ENCODE data around the gene SLC36A3. TPM values are rescaled to one million over a fixed set of nuclear protein-coding genes. Genes with fewer than 3 reads are reported as not detected.

The SLC36A3 gene
- total RNA-seq, 6 donors from 2014 or later = not detected

GRCh38 chr5:151332857-151333256, 29.3 kb upstream of the SLC36A3 start:
- TF ChIP-seq POLR2AphosphoS5 (IDR thresholded peaks at IDR 0.05) (no peak), CTCF (IDR thresholded peaks at IDR 0.05) (no peak), EP300 (IDR thresholded peaks at IDR 0.05) (no peak), POLR2A (IDR thresholded peaks at IDR 0.05) (no peak)
- Histone ChIP-seq H3K36me3 (no peaks in the 10 kb centered on the region), H3K4me3 (no peak overlapping the region)

GRCh38 chr5:151328734-151329133, 25.2 kb upstream of the SLC36A3 start:
- Histone ChIP-seq H3K27ac (no peak overlapping the region), H3K27me3 (no peaks in the 10 kb centered on the region), H3K36me3 (no peaks in the 10 kb centered on the region), H3K9me3 (no peaks in the 10 kb centered on the region), H3K4me3 (no peak overlapping the region), H3K4me1 (no peaks in the 10 kb centered on the region)
- ATAC-seq (ENCODE audit: low FRiP score in 2 of 2) (no peak), DNase-seq (no peak)
- 57 to 75% methylated on average over 4 of the region's 4 CpGs for WGBS, 2 donors
- TF ChIP-seq CTCF (IDR thresholded peaks at IDR 0.05) = no peak
- no peak for TF ChIP-seq EP300 (IDR thresholded peaks at IDR 0.05)
- no peak for TF ChIP-seq POLR2A (IDR thresholded peaks at IDR 0.05)
- no peak for TF ChIP-seq POLR2AphosphoS5 (IDR thresholded peaks at IDR 0.05)

More at GRCh38 chr5:151332857-151333256, 29.3 kb upstream of the SLC36A3 start:
- no peaks in the 10 kb centered on the region for H3K4me1 ChIP-seq
- 88 to 89% methylated on average over 2 of the region's 2 CpGs for WGBS, 2 donors
- DNase-seq (no peak), ATAC-seq (ENCODE audit: low FRiP score in 2 of 2) (no peak)
- no peaks in the 10 kb centered on the region for H3K9me3 ChIP-seq
- no peak overlapping the region for H3K27ac ChIP-seq
- H3K27me3 ChIP-seq = no peaks in the 10 kb centered on the region

GRCh38 chr5:151327585-151327984, 24.0 kb upstream of the SLC36A3 start:
- no peak for TF ChIP-seq POLR2AphosphoS5 (IDR thresholded peaks at IDR 0.05)
- TF ChIP-seq POLR2A (IDR thresholded peaks at IDR 0.05) = no peak
- no peak for TF ChIP-seq CTCF (IDR thresholded peaks at IDR 0.05)
- TF ChIP-seq EP300 (IDR thresholded peaks at IDR 0.05) = no peak
- Histone ChIP-seq H3K27me3 (no peaks in the 10 kb centered on the region), H3K4me3 (no peak overlapping the region), H3K4me1 (no peaks in the 10 kb centered on the region), H3K36me3 (no peaks in the 10 kb centered on the region), H3K27ac (no peak overlapping the region), H3K9me3 (no peaks in the 10 kb centered on the region)
- 52 to 58% methylated on average over 2 of the region's 2 CpGs for WGBS, 2 donors
- DNase-seq = no peak
- ATAC-seq (ENCODE audit: low FRiP score in 2 of 2) = no peak

GRCh38 chr5:151326266-151326665, 22.7 kb upstream of the SLC36A3 start:
- TF ChIP-seq POLR2AphosphoS5 (IDR thresholded peaks at IDR 0.05) (no peak), CTCF (IDR thresholded peaks at IDR 0.05) (no peak), EP300 (IDR thresholded peaks at IDR 0.05) (no peak), POLR2A (IDR thresholded peaks at IDR 0.05) (no peak)
- Histone ChIP-seq H3K4me3 (no peak overlapping the region), H3K36me3 (no peaks in the 10 kb centered on the region), H3K27ac (no peak overlapping the region), H3K4me1 (no peaks in the 10 kb centered on the region), H3K27me3 (no peaks in the 10 kb centered on the region), H3K9me3 (no peaks in the 10 kb centered on the region)
- 89 to 92% methylated on average over 3 of the region's 3 CpGs for WGBS, 2 donors
- DNase-seq (no peak), ATAC-seq (ENCODE audit: low FRiP score in 2 of 2) (no peak)

GRCh38 chr5:151320481-151320880, 16.9 kb upstream of the SLC36A3 start:
- Histone ChIP-seq H3K4me1 (no peaks in the 10 kb centered on the region), H3K9me3 (no peaks in the 10 kb centered on the region), H3K4me3 (no peak overlapping the region), H3K27me3 (no peaks in the 10 kb centered on the region), H3K27ac (no peak overlapping the region), H3K36me3 (no peaks in the 10 kb centered on the region)
- WGBS, 2 donors = 90 to 100% methylated on average over 1 to 4 of the region's 4 CpGs
- TF ChIP-seq EP300 (IDR thresholded peaks at IDR 0.05) (no peak), POLR2AphosphoS5 (IDR thresholded peaks at IDR 0.05) (no peak), CTCF (IDR thresholded peaks at IDR 0.05) (no peak), POLR2A (IDR thresholded peaks at IDR 0.05) (no peak)
- no peak for ATAC-seq (ENCODE audit: low FRiP score in 2 of 2)
- no peak for DNase-seq

Data from upper lobe of left lung (tissue), 6 donors.